PFSK-1 (cell line): ENCODE results near the gene L3MBTL4.

Experiments
- FOXP2 ChIP-seq: optimal IDR thresholded peaks from 2 replicates; pipeline ENCODE3; 2011; ENCODE audit warnings: borderline replicate concordance, control low read depth, inconsistent platforms; ENCODE audit not compliant: insufficient read depth; ENCODE audit errors: extremely low read length, extremely low read depth
- POLR2AphosphoS5 ChIP-seq: IDR thresholded peaks from 2 replicates; pipeline ENCODE4 v1.6.1; 2012; ENCODE audit warnings: low read depth, mild to moderate bottlenecking, control low read depth, low read length, moderate library complexity
- TAF1 ChIP-seq: IDR thresholded peaks from 2 replicates; pipeline ENCODE4 v1.6.1; 2012; ENCODE audit warnings: low read length, control low read depth, borderline replicate concordance; ENCODE audit not compliant: insufficient read depth
- TF ChIP-seq, protein P1 (sequence below), 2 experiments: IDR thresholded peaks; 2 replicates each; pipeline versions ENCODE4 v1.6.1 to v1.8.0; 2011 to 2012; ENCODE audit warnings: low read depth in 2 of 2, low read length in 2 of 2, control low read depth in 1 of 2, inconsistent platforms in 1 of 2, mild to moderate bottlenecking in 1 of 2, moderate library complexity in 1 of 2; ENCODE audit not compliant: insufficient read depth in 1 of 2

DNA sequence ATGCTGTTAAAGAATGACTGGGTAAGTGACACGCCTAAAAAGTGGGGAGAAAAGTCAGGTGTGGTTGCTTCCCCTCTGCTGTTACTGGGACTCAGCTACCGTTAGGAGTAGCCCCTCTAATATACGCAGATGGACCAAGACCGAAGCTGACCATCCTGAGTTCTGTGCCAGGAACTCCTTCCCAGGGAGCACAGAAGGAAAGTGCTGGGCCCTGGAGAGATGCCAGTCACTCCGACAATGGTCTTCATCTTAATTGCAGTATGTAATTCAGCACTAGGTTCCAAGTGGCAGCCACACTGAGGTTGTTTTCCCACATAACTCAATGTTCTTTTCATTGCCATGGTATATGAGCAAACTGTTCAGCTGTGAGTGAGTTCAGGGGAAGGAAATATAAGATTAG, 499.8 kb downstream of the L3MBTL4 start:
- TF ChIP-seq POLR2AphosphoS5: no peak
- TF ChIP-seq TAF1: no peak
- TF ChIP-seq FOXP2: no peak
- TF ChIP-seq, protein P1, sequence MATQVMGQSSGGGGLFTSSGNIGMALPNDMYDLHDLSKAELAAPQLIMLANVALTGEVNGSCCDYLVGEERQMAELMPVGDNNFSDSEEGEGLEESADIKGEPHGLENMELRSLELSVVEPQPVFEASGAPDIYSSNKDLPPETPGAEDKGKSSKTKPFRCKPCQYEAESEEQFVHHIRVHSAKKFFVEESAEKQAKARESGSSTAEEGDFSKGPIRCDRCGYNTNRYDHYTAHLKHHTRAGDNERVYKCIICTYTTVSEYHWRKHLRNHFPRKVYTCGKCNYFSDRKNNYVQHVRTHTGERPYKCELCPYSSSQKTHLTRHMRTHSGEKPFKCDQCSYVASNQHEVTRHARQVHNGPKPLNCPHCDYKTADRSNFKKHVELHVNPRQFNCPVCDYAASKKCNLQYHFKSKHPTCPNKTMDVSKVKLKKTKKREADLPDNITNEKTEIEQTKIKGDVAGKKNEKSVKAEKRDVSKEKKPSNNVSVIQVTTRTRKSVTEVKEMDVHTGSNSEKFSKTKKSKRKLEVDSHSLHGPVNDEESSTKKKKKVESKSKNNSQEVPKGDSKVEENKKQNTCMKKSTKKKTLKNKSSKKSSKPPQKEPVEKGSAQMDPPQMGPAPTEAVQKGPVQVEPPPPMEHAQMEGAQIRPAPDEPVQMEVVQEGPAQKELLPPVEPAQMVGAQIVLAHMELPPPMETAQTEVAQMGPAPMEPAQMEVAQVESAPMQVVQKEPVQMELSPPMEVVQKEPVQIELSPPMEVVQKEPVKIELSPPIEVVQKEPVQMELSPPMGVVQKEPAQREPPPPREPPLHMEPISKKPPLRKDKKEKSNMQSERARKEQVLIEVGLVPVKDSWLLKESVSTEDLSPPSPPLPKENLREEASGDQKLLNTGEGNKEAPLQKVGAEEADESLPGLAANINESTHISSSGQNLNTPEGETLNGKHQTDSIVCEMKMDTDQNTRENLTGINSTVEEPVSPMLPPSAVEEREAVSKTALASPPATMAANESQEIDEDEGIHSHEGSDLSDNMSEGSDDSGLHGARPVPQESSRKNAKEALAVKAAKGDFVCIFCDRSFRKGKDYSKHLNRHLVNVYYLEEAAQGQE (IDR thresholded peaks at IDR 0.05; ENCODE audit: insufficient read depth in 1 of 2, low read depth in 2 of 2, low read length in 2 of 2): no peak
